Activated CD4-positive, alpha-beta T cell treated with anti-CD3 and anti-CD28 coated beads, Interleukin-2, Interleukin-4, amounts not matched to agents 100 ng/mL and 50 ng/mL, durations not matched to agents 16 hours and 8 hours (primary cell): ENCODE measurements around the gene PTPN1.
"Not testable (repeated sequence)": the region's sequence is repeated elsewhere in the genome, so short reads cannot be mapped to it uniquely, and the experiment has no call there.

ENCODE experiments used
- DNase-seq: peaks from one replicate; pipeline ENCODE4 v3.0.0-alpha.2; 2020; ENCODE audit warnings: low spot score

PTPN1 gene

GRCh38 chr20:50532221-50532620 lies 22.0 kb downstream of the PTPN1 start:
- DNase-seq: no peak

DNA sequence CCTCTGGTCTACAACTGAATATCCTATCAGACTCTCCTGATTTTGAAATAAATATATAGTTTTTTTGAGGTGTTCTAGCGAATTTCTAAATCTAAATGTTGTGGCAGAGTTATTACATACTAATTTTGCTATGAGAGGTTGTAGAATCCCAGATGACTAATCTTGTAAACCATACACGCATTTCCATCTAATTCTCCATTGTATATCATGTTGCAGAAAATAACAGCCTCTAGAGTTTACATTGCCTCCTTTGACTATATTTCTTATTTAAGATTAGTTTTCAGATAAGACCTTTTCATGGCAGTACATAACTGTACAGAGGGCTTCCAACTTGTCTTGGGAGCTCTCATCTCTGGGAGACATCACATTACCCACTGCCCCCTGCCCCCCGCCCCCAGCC lies 22.9 kb downstream of the PTPN1 start:
- DNase-seq: no peak

DNA sequence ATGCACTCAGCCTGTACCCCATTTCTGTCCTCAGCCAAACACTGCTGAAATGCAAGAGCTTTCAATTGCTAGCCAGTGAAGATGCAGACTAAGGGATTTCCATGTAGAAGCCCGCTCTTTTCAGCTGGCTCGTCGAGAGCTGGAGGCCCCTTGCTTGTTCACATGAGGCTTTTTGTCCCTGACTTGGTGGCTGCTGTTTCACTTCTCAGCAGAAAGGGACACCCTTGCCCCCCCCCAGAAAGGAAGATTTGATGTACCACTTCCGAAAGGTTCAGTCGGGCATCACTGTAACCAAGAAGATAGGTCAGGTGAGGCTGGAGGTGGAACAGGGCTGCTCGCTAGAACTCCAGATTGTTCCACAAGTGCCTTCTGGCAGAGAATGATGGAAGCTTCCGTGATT lies 23.3 kb downstream of the PTPN1 start:
- DNase-seq: no peak

GRCh38 chr20:50534567-50534966 lies 24.4 kb downstream of the PTPN1 start:
- DNase-seq: no peak

DNA sequence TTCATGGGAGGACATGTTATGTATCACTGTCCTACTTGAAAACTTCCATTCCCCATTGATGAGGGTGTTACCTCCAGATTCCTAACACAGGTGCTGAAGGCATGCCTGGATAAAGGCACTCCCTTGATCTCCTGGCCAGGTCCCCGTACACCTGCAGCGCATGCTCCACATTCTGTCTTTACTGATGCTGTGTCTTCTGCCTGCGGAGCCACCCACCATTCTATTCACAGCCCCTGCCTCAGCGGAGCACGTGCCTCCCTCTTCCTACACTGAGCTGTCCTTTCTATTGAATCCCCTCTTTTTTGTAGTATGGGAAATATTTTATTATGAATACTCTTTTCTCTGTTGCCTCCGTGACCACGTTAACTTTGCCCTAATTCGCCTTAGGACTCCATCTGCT lies 25.0 kb downstream of the PTPN1 start:
- no peak for DNase-seq

DNA sequence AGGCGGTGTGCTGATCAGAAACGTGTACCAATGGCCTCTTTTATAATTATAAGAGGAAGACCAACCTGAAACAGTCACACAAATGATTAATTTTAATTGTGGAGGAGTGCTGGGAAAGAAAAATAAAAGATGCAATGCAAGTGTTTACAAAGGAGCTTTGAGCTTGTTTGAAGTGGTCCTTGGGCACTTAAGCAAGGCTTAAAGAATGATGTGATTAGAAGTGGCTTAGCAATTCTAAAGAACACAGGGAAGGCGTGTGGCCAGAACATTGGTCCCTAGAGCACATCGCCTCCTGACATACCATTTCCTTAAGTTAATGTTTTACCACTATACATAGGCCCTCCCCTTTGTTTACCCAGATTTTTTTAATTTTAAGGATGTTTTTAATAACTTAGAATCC lies 26.1 kb downstream of the PTPN1 start:
- no peak for DNase-seq

DNA sequence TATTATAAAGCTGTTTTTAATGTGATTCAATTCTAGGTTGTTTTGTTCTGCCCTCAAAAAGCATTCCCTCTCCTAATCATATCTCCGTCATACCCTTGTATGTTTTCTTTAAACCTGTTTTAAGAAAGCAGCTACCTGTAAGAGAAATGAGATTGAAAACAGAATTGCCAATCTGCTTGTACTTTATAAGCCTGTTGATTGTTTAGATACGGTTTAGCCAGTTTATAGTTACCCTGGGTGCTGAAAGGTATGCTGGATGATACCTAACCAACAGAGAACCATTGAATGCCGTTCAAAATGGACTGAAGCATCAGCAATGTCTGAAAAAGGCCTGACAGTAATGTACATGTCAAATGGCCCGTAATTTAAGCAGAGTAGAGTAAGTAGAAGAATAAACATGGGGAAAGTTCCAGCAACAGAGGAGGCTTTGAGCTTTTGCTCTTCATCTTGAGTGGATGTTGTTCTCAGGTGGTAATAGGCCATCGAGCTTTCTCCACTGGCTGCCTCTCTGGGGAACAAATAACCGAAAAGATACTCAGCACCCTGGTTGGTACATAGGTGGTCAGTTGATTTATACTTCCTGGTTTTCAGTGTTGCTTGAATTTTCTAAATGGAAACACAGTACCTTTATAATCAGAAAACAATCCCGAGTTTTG lies 27.5 kb downstream of the PTPN1 start:
- DNase-seq: no peak

DNA sequence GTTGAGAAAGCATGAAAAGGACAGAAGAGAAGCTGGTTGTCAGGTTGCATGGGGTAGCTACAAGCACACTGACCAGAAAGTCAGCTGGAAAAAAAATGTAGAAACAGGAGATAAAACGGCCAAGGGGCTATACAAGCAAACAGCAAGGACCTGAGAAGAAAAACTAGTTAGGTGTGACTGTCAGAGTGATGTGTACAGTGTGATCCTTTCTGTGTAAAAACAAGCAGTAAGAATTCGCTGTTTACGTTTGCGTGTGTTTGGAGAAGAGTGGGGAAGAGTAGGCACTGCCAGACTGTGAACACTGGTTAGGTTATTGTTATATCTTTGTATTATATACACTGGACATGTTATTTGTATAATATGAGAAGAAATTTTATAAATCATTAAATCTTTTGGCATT lies 28.1 kb downstream of the PTPN1 start:
- DNase-seq: no peak

DNA sequence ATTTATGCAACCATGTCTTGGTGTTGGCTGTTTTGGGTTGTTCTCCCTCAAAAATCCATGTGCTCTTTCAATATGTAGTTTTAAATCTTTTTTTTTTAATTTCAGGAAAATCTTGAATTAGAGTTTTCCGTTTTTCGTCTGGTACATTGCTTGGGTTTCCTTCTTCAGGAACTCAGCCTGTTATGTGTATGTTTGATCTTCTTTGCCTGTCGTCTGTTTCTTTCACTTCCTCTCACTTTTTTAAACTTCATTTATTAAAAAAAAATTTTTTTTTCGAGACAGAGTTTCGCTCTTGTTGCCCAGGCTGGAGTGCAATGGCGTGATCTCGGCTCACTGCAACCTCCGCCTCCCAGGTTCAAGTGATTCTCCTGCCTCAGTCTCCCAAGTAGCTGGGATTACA lies 29.6 kb downstream of the PTPN1 start:
- DNase-seq: not testable (repeated sequence)

GRCh38 chr20:50540620-50541605 lies 30.7 kb downstream of the PTPN1 start:
- DNase-seq: no peak

GRCh38 chr20:50541606-50542041 lies 31.4 kb downstream of the PTPN1 start:
- DNase-seq: no peak

DNA sequence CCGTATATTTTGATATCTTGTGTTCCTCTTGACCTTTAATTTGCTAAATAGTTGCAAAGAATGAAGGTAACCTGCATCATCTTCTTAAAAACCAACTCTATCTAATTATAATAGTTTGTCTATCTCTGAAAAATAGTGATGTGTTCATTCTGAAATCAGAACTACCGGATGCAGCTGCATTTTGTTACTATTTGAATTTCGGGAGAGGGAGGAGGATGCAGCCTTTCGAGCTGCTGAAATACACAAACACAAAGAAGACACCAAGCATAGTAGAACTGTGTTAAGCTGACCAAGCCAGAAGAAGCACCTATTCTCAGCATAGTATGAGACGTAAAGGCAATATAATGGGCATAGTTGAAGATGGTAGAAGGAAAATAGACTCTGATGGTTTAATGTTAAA lies 33.1 kb downstream of the PTPN1 start:
- DNase-seq: no peak

DNA sequence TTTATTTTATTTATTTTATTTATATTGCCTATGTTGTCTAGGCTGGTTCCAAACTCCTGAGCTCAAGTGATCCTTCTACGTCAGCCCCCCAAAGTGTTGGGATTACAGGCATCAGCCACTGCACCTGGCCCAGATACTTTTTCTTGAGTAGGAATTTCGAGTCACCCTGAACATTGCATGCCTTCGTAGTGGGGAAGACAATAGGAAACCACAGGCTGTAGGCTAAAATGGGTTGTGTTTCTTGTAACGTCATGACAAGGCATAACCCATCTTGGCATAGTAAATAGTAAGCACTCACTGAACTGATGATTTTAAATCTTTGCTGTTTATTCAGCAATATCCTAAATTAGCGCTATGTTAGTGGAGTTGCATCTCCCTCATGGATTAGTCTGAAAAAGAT lies 34.9 kb downstream of the PTPN1 start:
- no peak for DNase-seq

GRCh38 chr20:50546729-50547314 lies 36.6 kb downstream of the PTPN1 start:
- peak; percentile 54 for DNase-seq

DNA sequence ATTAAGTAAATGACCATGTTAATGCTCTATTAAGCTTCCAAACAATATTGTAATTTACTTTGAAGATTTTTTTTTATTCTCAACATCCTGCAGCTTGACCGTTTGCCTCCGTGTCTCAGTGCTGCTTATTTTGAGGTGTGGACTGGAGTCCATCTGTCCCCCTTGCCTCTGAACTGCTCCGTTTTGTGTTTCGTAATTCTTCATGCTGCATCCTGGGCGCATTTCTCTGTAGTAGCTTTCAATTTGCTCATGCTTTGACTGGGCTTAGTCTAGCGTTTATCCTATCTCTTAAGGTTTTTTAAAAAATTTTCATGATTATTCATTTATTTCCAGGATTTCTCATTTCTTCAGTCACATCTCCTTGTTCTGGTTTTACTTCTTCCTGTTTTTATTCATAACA lies 37.8 kb downstream of the PTPN1 start:
- DNase-seq: peak; percentile 35

- no peak for DNase-seq
Measured at GRCh38 chr20:50548396-50548795, 38.2 kb downstream of the PTPN1 start.

GRCh38 chr20:50550531-50550930 lies 40.3 kb downstream of the PTPN1 start:
- DNase-seq: no peak

DNA sequence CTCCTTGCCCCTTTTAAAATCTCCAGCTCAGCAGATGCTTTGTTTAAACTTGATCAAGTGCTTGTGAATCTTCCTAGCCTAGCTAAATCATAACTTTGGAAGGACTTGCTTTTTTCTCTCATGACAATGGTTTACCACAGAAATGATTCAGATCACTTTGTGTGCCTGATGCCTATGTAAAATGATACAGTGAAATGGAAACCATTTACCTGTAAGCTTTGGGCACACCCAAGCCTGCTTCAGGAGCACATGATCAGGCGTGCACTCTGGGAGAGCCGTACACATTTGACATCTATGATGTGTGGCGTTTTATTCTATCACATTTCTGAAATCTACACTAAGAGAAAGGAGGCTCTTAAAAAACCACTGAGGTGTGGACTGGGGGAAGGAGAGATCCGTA lies 41.1 kb downstream of the PTPN1 start:
- DNase-seq: peak; percentile 60

GRCh38 chr20:50552979-50553378 lies 42.8 kb downstream of the PTPN1 start:
- no peak for DNase-seq

- no peak for DNase-seq
Measured at GRCh38 chr20:50554694-50555579, 44.8 kb downstream of the PTPN1 start.

DNA sequence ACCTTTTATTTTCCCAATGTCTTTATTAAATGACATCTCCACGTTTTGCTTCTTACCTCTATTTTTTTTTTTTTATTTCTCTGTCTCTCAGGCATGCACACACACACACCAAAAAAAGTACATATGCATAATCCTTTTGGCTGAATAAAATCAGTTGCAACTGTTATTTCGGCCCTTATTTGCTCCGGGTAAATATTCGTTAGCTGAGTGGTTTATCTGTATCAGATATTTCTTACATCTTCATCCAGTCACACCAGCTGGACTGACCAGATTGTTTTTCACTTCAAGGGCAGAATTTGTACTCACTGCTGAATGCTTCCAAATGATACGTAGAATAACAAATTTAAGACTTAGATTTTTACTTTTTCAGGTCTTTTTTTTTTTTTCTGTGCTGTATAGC lies 45.5 kb downstream of the PTPN1 start:
- DNase-seq: no peak

DNA sequence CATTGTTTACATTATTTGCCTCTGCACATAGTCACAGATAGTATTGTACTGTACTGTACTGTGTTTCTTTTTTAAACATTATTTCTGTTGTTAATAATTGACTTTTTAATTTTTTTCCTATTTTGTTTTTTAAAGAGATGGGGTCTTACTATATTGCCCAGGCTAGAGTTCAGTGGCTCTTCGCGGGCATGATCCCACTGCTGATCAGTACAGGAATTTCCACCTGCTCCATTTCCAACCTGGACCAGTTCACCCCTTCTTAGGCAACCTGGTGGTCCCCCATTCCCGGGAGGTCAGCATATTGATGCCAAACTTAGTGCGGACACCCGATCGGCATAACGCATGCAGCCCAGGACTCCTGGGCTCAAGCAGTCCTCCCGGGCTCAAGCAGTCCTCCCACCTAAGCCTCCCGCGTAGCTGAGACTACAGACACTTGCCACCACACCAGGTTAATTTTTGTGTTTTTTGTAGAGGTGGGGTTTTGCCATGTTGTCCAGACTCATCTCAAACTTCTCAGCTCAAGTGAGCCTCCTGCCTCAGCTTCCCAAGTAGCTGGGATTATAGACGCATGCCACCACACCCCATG lies 47.5 kb downstream of the PTPN1 start:
- DNase-seq: no peak
